T follicular helper cell (primary cell): ENCODE measurements around the gene SOX18.

Experiments
- DNase-seq: peaks from one replicate; pipeline ENCODE4 v3.0.0-alpha.2; 2020; ENCODE audit warnings: low read depth

SOX18 gene

DNA sequence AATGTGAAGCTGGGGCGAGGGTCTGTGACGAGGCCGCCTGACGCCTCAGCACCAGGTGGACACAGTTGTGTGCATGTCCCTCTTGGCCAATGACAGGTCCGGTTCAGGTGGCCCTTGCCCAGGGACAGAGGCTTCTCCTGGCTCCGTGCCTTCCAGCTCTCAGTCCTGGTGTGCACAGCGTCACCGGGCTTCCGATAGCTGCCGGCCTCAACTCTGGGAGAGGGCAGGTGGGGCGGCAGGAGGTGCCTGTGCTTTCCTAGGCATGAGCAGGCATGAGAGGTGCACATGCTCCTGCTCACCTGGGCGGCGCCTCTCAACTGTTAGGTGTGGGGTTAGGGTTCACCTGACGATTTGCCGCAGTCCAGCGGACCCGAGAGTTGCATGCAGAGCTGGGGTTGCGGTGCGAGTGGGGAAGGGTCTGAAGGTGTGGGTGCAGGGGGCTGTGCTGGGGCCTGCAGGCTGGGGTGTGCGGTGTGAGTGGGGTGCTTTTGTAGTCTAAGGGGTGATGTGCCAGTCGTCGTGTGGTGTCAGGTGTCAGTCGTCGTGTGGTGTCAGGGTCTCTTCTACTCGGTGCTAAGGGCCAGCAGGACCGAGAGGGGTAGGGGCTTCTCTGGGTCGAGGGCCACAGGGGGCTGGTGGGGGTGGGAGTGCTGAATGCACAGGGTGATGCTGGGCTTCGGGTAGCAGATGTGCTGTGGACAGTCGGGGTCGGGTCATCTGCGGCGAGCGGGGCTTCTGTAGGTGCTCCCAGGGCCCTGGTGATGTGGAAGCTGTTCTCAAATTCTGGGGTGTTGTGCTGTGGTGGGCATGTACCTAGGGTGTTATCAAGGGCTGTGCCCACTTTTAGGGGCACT, 3.8 kb upstream of the SOX18 start:
- DNase-seq = no peak

DNA sequence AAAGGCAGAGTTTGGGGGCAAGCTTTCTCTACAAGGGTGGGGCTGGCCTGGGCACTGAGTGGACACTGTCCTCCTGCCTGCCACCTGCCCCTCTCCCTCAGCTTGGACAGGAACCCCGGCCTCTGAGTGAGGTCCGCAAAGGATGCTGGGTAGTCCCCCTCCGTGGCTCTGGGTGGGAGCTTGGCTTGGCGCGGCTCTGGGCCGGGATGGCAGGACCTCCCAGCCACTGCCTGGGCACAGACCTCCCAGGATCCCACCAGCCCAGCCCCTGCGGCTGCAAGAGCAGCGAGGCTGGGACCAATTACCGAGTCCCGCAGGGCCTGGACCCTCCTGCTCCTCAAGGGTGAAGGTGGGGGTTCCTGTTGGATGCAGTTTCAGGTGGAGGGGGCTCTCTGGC, 2.9 kb upstream of the SOX18 start:
- no peak for DNase-seq

DNA sequence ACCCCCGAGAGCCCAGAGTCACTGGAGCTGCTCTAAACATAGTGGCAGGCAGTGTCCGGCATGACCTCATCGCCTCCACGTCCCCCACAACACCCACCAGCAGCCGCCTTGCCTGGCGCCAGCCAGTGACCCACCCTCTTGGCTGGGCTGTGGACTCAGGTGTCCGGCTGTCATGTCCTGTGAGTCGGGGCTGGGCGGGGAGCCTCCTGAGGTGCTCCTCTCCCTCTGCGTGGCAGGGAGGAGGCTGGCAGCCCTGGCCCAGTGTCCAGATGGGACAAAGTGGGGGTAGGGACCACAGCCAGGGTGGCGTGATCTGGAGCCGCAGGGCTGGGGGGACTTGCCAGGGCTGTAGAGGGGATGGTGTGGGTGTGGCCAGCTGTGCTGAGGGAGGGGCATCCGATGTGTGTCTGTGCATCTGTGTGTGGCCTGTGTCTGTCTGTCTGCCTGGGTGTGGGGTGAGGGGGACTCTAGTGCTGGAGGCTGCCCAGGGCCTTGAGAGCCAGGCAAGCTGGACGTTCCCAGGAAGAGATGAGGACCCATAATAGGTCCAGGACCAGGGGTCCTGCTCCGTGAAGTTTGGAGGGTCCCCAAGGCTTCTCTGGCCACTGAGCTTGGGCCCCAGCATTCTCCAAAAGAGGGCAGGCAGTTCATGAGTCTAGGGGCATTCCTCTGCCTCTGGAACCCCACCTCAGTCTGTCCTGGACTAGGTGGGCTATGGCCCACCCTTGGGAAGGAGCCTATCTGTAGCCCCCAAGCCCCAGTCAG, 2.3 kb upstream of the SOX18 start:
- DNase-seq = no peak

GRCh38 chr20:64051033-64051452, 1.6 kb upstream of the SOX18 start:
- DNase-seq = no peak

- no peak for DNase-seq
Observed at GRCh38 chr20:64050261-64051032, 1.0 kb upstream of the SOX18 start.

DNA sequence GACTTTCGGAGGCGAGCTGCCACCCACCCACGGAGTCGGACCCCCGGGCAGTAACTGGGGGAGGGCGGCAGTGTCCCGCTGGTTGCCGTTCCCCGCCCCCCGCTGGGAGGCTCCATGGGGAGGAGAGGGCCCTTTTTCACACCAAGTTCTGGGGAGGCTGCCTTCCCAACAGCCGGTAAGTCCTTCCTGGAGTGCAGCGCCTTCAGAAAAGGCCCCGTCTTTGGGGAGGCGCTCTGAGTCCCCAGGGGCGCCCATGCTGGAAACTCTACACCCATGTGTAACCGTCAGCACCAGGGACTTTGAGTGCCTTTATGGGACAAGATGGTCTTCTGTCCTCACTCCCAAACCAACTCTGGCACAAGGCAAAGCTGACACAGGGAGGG, 430 bp upstream of the SOX18 start:
- DNase-seq = no peak

DNA sequence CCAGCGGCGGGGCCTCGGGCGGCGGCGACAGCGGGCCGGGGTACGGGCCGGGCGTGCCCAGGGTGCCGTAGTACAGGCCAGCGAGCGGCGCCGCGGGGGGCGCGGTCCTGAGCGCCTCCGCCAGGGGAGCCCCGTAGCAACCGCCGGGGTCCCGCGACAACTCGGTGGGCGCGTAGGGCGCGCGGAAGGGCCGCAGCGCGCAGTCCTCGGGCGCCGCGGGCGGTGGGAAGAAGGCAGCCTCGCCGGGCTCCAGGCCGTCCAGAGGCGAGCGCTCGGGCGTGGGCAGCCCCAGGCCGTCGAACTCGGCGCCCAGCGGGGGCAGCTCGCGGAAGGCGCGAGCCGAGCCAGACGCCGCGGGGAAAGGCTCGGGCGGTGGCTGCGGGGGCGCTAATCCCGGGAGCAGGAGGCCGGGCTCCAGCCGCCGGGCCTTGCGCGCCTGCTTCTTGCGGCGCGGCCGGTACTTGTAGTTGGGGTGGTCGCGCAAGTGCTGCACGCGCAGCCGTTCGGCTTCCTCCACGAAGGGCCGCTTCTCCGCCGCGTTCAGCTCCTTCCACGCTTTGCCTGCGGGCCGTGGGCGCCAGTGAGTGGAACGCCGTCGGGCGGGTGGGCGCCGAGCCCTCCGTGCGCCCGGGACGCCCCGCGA, 916 bp downstream of the SOX18 start:
- no peak for DNase-seq

- DNase-seq = no peak
Observed at GRCh38 chr20:64047968-64048401, 1.5 kb downstream of the SOX18 start.

DNA sequence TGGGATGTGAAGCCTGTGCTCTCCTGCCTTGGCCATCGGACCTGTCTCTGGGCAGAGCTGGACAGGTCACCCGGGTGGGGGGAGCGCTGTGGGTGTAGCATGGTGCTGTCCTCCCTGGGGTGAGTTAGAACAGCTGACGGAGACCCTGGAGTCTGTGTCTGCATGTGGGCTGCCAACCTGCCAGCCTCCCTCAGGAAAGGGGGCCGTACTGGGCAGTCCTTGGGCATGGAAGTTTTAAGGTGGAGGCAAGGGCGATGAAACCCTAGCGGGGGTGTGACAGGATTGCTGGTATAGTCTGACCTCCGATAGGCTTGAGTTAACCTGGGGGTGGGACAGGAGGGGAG, 2.4 kb downstream of the SOX18 start:
- DNase-seq = no peak

GRCh38 chr20:64045346-64046011, 4.0 kb downstream of the SOX18 start:
- DNase-seq = no peak

DNA sequence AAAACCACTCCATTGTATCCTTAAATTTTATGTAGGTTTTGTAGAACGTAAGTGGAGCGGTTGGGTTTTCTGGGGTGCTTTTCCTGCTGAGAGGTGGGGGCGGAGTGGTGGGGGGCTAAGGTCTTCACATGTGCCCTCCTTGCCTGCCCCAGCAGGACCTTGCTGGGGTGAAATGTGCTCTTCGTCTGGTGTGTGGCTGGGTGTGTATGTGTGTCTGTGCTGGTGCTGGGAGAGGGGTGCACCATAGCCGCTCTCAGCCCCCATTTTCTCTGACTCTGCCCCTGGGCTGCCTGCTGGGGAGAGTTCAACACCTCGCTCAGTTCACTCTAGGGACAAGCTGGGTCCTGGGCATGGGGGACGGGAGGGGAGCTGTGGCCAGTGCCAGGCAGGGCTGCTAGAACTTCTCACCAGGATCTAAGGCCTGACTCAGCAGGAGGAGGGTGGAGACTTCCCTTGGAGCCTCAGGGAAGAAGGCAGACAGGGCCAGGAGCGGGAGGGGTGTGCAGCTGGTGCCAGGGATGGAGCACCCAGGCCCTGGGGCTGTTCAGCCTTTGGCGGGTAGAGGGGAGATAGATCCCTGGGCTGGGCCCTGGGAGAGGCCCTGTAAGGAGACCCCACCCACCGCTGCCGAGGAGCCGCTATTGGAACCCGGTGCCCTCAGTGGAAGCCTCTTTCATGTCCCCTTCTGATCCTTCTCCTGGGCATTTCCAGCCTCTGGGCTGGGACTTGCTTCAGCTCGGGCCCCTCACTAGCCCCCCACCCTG, 4.8 kb downstream of the SOX18 start:
- DNase-seq = no peak

- no peak for DNase-seq
Observed at GRCh38 chr20:64043768-64044167, 5.7 kb downstream of the SOX18 start.

- DNase-seq = no peak
Observed at GRCh38 chr20:64042054-64042781, 7.2 kb downstream of the SOX18 start.

DNA sequence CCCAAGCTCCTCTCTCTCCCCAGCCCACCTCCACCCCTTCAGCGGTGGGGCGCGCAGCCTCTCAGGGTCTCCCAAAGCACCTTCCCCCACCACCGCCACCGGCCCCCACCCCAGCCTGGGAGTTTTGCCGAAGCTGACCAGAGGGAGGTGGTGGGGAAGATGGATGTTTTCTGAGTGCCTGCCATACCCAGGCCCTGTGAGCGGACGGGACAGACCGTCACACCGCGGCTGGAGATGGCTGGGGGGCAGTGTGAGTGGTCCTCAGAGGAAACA, 7.7 kb downstream of the SOX18 start:
- no peak for DNase-seq

DNA sequence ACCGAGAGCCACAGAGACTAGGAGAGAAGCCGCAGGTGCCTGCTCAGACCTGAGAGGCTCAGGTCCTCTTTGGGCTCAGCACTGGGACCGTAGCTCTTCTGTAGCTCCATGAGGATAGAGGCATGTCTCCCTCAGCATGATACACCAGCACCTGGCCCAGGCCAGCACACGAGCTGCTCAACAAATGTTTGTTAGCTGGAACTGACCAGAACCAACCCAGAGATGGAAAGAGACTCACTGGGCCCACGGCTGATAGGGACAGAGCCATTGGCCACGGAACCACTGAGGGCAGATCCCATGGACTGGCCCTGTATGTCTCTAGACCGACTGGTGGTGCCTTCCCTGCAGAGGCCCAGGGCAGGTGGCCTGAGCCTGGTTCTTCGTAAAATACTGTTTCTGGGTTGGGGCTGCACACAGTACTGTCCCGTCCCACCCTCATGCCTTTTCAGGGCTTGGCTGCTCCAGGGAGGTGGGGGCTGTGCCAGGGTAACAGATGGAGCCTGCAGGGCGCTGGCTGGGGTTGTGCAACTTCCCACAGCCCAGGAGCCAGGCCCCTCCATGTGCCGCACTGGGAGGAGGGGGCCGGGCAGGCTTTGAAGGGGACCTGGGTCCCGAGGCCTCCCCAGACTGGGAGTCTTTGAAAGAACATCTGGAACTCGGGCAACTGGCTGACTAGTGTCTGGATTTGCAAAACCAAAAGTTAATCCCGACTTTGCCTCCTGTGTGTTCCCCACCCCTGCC, 8.2 kb downstream of the SOX18 start:
- DNase-seq = no peak

GRCh38 chr20:64040231-64041039, 9.0 kb downstream of the SOX18 start:
- DNase-seq = no peak

GRCh38 chr20:64039293-64040160, 9.9 kb downstream of the SOX18 start:
- DNase-seq = no peak
